IgD-negative memory B cell (primary cell): ENCODE results near the gene PRDM15. TPM values are rescaled to one million over a fixed set of nuclear protein-coding genes. Genes with fewer than 3 reads are reported as not detected.

Experiments
- H3K27ac Mint-ChIP-seq, 3 donors: one replicate each; pipeline ENCODE4 v1.8.0; 2020 to 2022; ENCODE audit warnings: mild to moderate bottlenecking in 3 of 3, mixed read lengths in 3 of 3, moderate library complexity in 1 of 3
- H3K27me3 Mint-ChIP-seq: one replicate; pipeline ENCODE4 v1.8.0; 2021; ENCODE audit warnings: mixed read lengths
- H3K36me3 Mint-ChIP-seq: one replicate; pipeline ENCODE4 v1.8.0; 2020; ENCODE audit warnings: mild to moderate bottlenecking, mixed read lengths
- H3K4me1 Mint-ChIP-seq, 3 donors: one replicate each; pipeline ENCODE4 v1.8.0; 2020 to 2022; ENCODE audit warnings: mixed read lengths in 3 of 3, mild to moderate bottlenecking in 1 of 3
- H3K4me3 Mint-ChIP-seq, 4 donors: one replicate each; pipeline ENCODE4 v1.8.0; 2020 to 2022; ENCODE audit warnings: mild to moderate bottlenecking in 4 of 4, mixed read lengths in 4 of 4, moderate library complexity in 3 of 4
- H3K9me3 Mint-ChIP-seq, 3 donors: one replicate each; pipeline ENCODE4 v1.8.0; 2020 to 2021; ENCODE audit warnings: mixed read lengths in 3 of 3, mild to moderate bottlenecking in 1 of 3
- polyA plus RNA-seq: library from polyadenylated mRNA; unstranded; fragments of 300-500 nt; fragmentation: Illumina TruSeq; gene quantifications from one replicate; pipeline ENCODE4 v1.2.3, GENCODE V29; 2021

PRDM15 gene
- polyA plus RNA-seq, 1 donor from 2014 or later: 5.6 TPM

- Mint-ChIP-seq H3K9me3 (no peaks in the 10 kb centered on the region), H3K27ac (no peak overlapping the region), H3K27me3 (no peaks in the 10 kb centered on the region), H3K36me3 (peaks cover 3% of the 10 kb centered on the region), H3K4me1 (peaks cover 0 to 7% (median 0%) of the 10 kb centered on the region in 3 donors), H3K4me3 (no peak overlapping the region)
Measured at GRCh38 chr21:41852151-41852928, 26.8 kb downstream of the PRDM15 start.

DNA sequence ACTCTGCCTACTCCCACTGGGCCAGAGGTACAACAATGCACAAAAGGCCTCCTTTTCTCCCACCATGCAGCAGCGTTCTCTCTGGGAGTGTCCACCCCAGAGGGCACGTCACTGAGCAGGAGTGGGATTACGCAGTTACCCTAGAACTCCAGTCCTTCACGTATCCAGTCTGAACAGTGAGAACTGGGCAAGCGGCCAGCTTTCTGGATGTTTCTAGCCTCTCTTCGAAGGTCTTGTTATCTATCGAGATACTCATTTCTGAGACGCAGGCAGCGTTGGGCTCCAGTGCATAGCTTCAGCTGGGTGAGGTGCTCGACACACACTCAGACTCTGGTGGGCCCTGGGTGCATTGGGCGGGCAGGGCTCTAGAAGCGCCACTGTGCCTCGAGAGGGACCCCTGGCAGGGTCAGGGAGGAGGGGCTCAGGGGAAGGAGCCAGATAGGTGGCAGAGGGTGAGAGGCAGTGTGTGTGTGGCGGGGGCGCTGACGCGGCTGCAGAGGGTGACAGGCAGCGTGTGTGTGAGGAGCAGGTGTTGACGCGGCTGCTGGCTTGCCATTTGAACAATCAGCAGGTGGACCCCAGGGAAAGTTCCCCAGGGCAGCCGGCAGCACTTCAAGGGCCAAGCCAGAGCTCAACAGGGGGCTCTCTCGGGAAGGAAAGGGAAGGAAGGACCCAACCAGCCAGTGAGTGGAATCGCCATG lies 27.9 kb downstream of the PRDM15 start:
- Mint-ChIP-seq H3K4me1 (peaks cover 0 to 3% (median 0%) of the 10 kb centered on the region in 3 donors), H3K27me3 (no peaks in the 10 kb centered on the region), H3K4me3 (no peak overlapping the region), H3K36me3 (peaks cover 3% of the 10 kb centered on the region), H3K9me3 (no peaks in the 10 kb centered on the region), H3K27ac (no peak overlapping the region)

- H3K4me3 Mint-ChIP-seq: no peak overlapping the region
- H3K36me3 Mint-ChIP-seq: peaks cover 6% of the 10 kb centered on the region
Measured at GRCh38 chr21:41850085-41850484, 29.1 kb downstream of the PRDM15 start.

DNA sequence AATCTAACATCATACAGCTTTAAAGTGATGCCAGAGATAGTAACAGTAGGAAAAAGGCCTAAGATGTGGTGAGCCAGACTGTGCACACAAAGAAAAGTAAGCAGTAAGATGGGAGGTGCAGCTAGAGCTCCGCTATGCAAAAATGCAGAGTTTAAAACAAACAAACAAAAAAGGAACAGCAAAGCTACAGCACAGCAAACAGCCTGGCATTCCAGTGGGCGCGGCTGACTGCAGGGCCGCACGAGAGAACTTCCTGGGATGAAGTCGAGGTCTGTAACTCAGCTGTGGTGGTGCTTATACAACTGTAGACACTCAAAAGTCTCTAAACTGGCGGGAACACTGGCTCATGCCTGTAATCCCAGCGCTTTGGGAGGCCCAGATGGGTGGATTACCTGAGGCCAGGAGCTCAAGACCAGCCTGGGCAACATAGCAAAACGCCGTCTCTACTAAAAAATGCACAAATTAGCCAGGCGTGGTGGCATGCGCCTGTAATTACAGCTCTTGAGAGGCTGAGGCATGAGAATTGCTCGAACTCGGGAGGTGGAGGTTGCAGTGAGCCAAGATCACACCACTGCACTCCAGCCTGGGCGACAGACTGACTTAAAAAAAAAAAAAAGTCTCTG lies 30.1 kb downstream of the PRDM15 start:
- Mint-ChIP-seq H3K4me1 (peaks cover 0 to 8% (median 0%) of the 10 kb centered on the region in 3 donors), H3K36me3 (peaks cover 6% of the 10 kb centered on the region), H3K9me3 (no peaks in the 10 kb centered on the region), H3K27ac (peak overlapping the region in 1 of 3 donors; percentile 27), H3K27me3 (no peaks in the 10 kb centered on the region), H3K4me3 (no peak overlapping the region)

More at GRCh38 chr21:41850085-41850484, 29.1 kb downstream of the PRDM15 start:
- Mint-ChIP-seq H3K27me3 (no peaks in the 10 kb centered on the region), H3K4me1 (peaks cover 0 to 6% (median 0%) of the 10 kb centered on the region in 3 donors), H3K27ac (no peak overlapping the region), H3K9me3 (no peaks in the 10 kb centered on the region)

GRCh38 chr21:41848533-41848932 lies 30.6 kb downstream of the PRDM15 start:
- H3K27ac Mint-ChIP-seq: no peak overlapping the region
- no peaks in the 10 kb centered on the region for H3K9me3 Mint-ChIP-seq
- no peaks in the 10 kb centered on the region for H3K27me3 Mint-ChIP-seq
- peaks cover 0 to 10% (median 0%) of the 10 kb centered on the region in 3 donors for H3K4me1 Mint-ChIP-seq
- peaks cover 6% of the 10 kb centered on the region for H3K36me3 Mint-ChIP-seq
- H3K4me3 Mint-ChIP-seq: no peak overlapping the region

- Mint-ChIP-seq H3K9me3 (no peaks in the 10 kb centered on the region), H3K4me3 (no peak overlapping the region), H3K27me3 (no peaks in the 10 kb centered on the region), H3K36me3 (peaks cover 6% of the 10 kb centered on the region), H3K27ac (no peak overlapping the region), H3K4me1 (peaks cover 0 to 10% (median 0%) of the 10 kb centered on the region in 3 donors)
Measured at GRCh38 chr21:41847066-41847804, 31.9 kb downstream of the PRDM15 start.

DNA sequence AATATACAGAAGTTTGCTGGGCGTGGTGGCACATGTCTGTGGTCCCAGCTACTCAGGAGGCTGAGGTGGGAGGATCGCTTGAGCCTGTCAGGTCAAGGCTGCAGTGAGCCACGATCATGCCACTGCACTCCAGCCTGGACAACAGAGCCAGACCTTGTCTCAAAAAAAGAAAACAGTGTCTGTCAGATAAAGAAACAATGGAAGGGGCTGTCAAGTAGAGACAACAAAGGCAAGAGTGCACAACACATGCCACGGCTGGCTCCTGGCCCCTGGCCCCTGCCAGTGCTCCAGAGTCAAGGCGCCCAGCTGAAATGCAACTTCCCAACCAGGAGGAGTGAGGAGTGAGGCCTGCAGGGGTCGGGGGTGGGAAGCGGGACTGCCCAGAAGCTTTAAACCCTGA lies 32.6 kb downstream of the PRDM15 start:
- Mint-ChIP-seq H3K4me3 (no peak overlapping the region), H3K27me3 (no peaks in the 10 kb centered on the region), H3K36me3 (peaks cover 6% of the 10 kb centered on the region), H3K9me3 (no peaks in the 10 kb centered on the region), H3K27ac (no peak overlapping the region), H3K4me1 (peaks cover 0 to 10% (median 0%) of the 10 kb centered on the region in 3 donors)

DNA sequence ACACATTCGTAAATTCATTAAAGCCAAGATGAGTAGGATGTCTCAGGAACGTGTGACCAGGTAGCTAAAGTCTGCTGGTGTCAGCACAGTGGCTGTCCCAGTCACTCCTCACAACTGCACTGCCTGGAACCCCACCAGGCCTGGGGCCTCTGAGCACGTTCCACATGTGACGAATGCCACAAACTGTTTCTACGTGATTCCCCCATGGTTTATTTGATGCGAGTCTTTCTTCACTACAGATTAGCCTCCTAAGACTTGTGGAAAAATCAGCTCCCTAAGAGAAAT lies 33.2 kb downstream of the PRDM15 start:
- Mint-ChIP-seq H3K27ac (no peak overlapping the region), H3K9me3 (peaks cover 0 to 5% (median 4%) of the 10 kb centered on the region in 3 donors)

DNA sequence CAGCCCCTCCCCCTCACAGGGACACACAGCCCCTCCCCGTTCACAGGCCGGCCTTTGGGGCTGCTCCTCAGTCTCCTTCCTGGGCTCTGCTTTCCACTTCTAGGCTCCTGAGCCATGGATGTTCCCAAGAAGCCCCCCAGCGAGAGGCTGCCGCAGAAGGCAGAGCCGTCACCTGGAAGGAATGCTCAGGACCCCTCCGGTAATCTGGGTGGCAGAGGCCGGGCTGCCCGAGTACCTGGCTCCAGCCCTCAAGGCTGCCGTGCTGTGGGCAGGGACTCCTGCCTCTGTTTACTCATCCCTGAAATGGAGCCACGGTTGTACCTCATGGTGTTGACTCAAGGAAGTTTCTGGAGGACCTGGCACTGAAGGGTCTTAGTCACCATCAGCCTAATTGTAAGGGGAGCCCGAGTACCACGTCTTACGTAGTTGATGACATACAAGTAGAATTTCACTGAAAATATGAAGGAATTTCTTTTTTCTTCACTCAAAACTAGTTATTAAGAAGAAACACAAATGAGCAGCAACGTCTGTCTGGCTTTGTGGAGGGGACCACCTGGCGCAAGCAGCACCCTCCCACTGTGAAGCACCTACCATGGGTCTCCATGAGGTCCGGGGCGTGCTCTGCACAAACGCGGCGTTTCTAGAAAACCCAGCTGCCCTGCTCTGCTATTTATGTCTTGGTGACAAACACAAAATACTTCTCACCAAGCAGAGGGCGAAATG lies 33.7 kb downstream of the PRDM15 start:
- H3K4me3 Mint-ChIP-seq: no peak overlapping the region

More for the DNA sequence above, 33.2 kb downstream of the PRDM15 start:
- Mint-ChIP-seq H3K36me3 (peaks cover 12% of the 10 kb centered on the region), H3K4me3 (peak overlapping the region in 1 of 4 donors; percentile 22), H3K27me3 (no peaks in the 10 kb centered on the region), H3K4me1 (peaks cover 0 to 10% (median 0%) of the 10 kb centered on the region in 3 donors)

DNA sequence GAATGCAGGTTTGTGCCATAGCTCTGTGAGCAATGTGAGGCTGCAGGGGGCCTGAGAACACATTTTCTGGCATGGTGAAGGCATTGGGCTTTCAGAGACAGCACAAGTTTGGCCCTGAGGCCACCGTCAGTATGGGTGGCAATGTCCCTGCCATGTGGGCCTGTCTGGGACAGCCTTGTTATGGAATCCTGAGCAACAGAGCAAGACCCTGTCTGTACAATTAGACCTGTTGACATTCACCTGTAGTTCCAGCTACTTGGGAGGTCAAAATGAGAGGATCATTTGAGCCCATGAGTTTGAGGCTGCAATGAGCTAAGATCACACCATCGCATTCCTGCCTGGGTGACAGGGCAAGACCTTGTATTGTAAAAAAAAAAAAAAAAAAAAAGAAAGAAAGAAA lies 35.6 kb downstream of the PRDM15 start:
- peaks cover 16% of the 10 kb centered on the region for H3K36me3 Mint-ChIP-seq
- peaks cover 0 to 7% (median under 1%) of the 10 kb centered on the region in 3 donors for H3K4me1 Mint-ChIP-seq
- H3K27me3 Mint-ChIP-seq: no peaks in the 10 kb centered on the region
- H3K27ac Mint-ChIP-seq: peak overlapping the region in 1 of 3 donors; percentile 47
- H3K4me3 Mint-ChIP-seq: no peak overlapping the region
- peaks cover 0 to 11% (median 4%) of the 10 kb centered on the region in 3 donors for H3K9me3 Mint-ChIP-seq

More for the DNA sequence above, 33.7 kb downstream of the PRDM15 start:
- Mint-ChIP-seq H3K27ac (no peak overlapping the region), H3K27me3 (no peaks in the 10 kb centered on the region), H3K4me1 (peaks cover 0 to 10% (median 0%) of the 10 kb centered on the region in 3 donors), H3K9me3 (peaks cover 0 to 10% (median 4%) of the 10 kb centered on the region in 3 donors), H3K36me3 (peaks cover 15% of the 10 kb centered on the region)

DNA sequence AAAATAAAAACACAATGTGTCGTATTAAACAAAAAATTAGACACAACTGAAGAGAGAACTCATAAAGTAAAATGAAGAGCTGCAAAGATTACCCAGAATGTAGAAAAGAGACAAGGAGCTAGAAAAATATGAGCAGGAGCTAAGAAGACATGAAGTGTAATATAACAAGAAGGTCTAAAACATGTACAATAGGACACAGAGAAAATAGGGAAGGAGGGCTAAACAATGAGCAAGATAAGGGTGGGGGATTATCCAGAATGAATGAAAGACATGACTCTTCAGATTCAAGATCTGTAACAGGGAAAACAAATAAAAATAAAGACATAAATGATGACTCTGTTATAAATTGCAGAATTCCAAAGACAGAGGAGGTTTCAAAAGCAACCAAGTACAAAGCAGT lies 38.3 kb downstream of the PRDM15 start:
- no peak overlapping the region for H3K4me3 Mint-ChIP-seq
- H3K27ac Mint-ChIP-seq: no peak overlapping the region
- H3K4me1 Mint-ChIP-seq: peaks cover 3 to 20% (median 19%) of the 10 kb centered on the region in 3 donors
- H3K27me3 Mint-ChIP-seq: no peaks in the 10 kb centered on the region
- peaks cover 0 to 11% (median 4%) of the 10 kb centered on the region in 3 donors for H3K9me3 Mint-ChIP-seq
- H3K36me3 Mint-ChIP-seq: peaks cover 18% of the 10 kb centered on the region

DNA sequence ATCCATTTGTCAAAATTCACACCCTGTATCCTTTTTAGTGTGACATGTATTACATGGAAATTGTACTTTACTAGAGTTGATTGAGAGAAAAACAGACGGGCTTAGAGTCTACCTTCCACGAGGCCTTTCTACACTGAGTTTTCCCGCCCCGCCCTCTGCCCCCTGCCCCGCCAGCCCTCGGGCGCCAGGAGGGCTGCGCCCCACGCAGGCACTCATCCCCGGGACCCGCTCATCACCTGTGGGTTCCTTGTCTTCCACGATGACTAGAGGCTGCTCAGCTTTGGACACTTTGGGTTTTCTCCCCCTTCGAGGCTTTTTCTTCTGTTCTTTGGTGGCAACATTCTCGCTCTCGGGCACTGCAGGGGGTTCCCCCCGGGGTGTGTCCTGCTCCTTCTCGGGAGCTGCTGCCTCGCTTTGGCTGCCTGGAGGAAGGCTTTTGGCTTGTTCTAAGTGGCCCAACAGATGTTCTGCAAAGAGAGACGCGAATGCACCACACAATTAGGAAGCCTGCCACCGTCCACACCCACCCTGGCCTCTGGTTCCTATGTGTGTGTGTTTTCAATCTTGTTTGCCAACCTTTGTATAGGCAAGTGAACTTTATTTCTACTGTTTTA lies 39.6 kb downstream of the PRDM15 start:
- peaks cover 15% of the 10 kb centered on the region for H3K36me3 Mint-ChIP-seq

DNA sequence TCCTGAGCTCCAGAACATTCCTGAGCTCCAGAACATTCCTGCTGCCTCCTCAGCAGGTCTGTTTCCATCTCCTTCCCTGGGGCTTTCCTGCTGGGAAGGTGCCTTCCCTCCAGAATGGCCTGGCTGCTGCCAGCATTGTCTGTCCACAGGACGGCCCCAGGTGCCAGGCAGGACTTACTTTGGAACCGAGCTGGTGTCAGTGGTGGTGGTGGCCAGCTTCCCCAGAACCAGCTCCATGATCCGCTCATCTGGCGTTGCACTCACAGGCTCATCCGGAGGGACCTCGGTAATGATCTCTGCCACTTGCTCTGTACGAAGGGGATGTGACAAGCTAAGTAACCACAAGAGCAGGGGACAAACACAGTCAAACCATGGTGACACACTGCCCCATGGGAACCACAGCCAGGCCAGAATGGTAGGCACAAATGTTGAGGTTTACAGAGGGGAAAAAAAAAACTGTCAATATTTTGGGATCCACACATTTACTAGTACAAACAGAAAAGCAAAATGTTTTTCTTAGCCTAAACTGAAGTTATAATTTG lies 41.3 kb downstream of the PRDM15 start:
- H3K9me3 Mint-ChIP-seq: peaks cover 0 to 11% (median 4%) of the 10 kb centered on the region in 3 donors
- H3K4me3 Mint-ChIP-seq: peak overlapping the region in 2 of 4 donors; percentile 14 to 66
- no peaks in the 10 kb centered on the region for H3K27me3 Mint-ChIP-seq
- peaks cover 22 to 38% (median 31%) of the 10 kb centered on the region in 3 donors for H3K4me1 Mint-ChIP-seq
- H3K27ac Mint-ChIP-seq: peak overlapping the region in 1 of 3 donors; percentile 29
- peaks cover 15% of the 10 kb centered on the region for H3K36me3 Mint-ChIP-seq

More for the DNA sequence above, 39.6 kb downstream of the PRDM15 start:
- peaks cover 0 to 11% (median 4%) of the 10 kb centered on the region in 3 donors for H3K9me3 Mint-ChIP-seq
- H3K4me1 Mint-ChIP-seq: peaks cover 8 to 26% (median 20%) of the 10 kb centered on the region in 3 donors
- H3K27me3 Mint-ChIP-seq: no peaks in the 10 kb centered on the region
- H3K4me3 Mint-ChIP-seq: peak overlapping the region in 2 of 4 donors; percentile 14 to 23
- peak overlapping the region in 1 of 3 donors; percentile 53 for H3K27ac Mint-ChIP-seq
